IMR-90 (cell line): ENCODE measurements around the gene ACTG2. TPM values are rescaled to one million over a fixed set of nuclear protein-coding genes. Genes with fewer than 3 reads are reported as not detected.

Source experiments
- ATAC-seq: fragments of 200-7000 bp; cut with Tn5 transposase; 2 replicates; pipeline ENCODE4 v1.9.1; 2020; ENCODE audit warnings: low read depth, mild to moderate bottlenecking, moderate library complexity
- BruUV-seq: library from RNA; stranded (reverse); fragments of 400-500 nt; replicated peaks from 2 replicates; lab custom pipeline; 2021; lab: Mats Ljungman, UMichigan
- CTCF ChIA-PET: fragments of 300-600 bp; formaldehyde crosslinking; extraction: SDS; loops from one replicate; lab custom pipeline; 2021; ENCODE audit warnings: antibody characterized with exemption; lab: Yijun Ruan, JAX
- POLR2A ChIA-PET: fragments of 300-600 bp; sonication (Branson Sonifier 250); formaldehyde crosslinking; loops from one replicate; lab custom pipeline; 2022; ENCODE audit warnings: antibody characterized with exemption; ENCODE audit not compliant: unreplicated experiment; lab: Charles Lee
- DNase-seq: peaks from one replicate; pipeline ENCODE4 v3.0.0; 2013
- H2AFZ ChIP-seq: replicated peaks from 2 replicates; pipeline ENCODE3; 2013; ENCODE audit warnings: low read length, mild to moderate bottlenecking; ENCODE audit not compliant: poor library complexity
- H2AK5ac ChIP-seq: 2 replicates; pipeline ENCODE4 v1.6.1; 2013; ENCODE audit warnings: low read depth, low read length, inconsistent platforms
- H2AK9ac ChIP-seq: replicated peaks from 2 replicates; pipeline ENCODE3; 2013; ENCODE audit warnings: mild to moderate bottlenecking, low read depth, low read length, moderate library complexity; ENCODE audit not compliant: poor library complexity
- H2BK120ac ChIP-seq: 2 replicates; pipeline ENCODE4 v1.6.1; 2013; ENCODE audit warnings: low read depth, low read length, inconsistent platforms
- H2BK15ac ChIP-seq: 3 replicates; pipeline ENCODE4 v1.6.1; 2013; ENCODE audit warnings: low read depth, low read length, inconsistent platforms
- H2BK20ac ChIP-seq: 2 replicates; pipeline ENCODE4 v1.6.1; 2013; ENCODE audit warnings: low read depth, mild to moderate bottlenecking, inconsistent platforms, low read length, moderate library complexity
- H2BK5ac ChIP-seq: 2 replicates; pipeline ENCODE4 v1.6.1; 2013; ENCODE audit warnings: mild to moderate bottlenecking, low read depth, low read length, inconsistent platforms; ENCODE audit not compliant: poor library complexity, severe bottlenecking
- H3K14ac ChIP-seq: replicated peaks from 2 replicates; pipeline ENCODE4 v1.6.1; 2013; ENCODE audit warnings: low read depth, low read length, inconsistent platforms
- H3K18ac ChIP-seq: 2 replicates; pipeline ENCODE4 v1.6.1; 2013; ENCODE audit warnings: low read depth, low read length, control low read depth
- H3K23ac ChIP-seq: 2 replicates; pipeline ENCODE4 v1.6.1; 2013; ENCODE audit warnings: low read depth, low read length, inconsistent platforms
- H3K27ac ChIP-seq: 2 replicates; pipeline ENCODE4 v1.5.1; 2013; ENCODE audit warnings: mild to moderate bottlenecking, control low read depth, low read length; ENCODE audit not compliant: insufficient read depth
- H3K27me3 ChIP-seq: 2 replicates; pipeline ENCODE4 v1.6.1; 2013; ENCODE audit warnings: low read length; ENCODE audit not compliant: control insufficient read depth, insufficient read depth
- H3K36me3 ChIP-seq: 2 replicates; pipeline ENCODE4 v1.6.1; 2013; ENCODE audit warnings: low read length, mixed read lengths; ENCODE audit not compliant: control insufficient read depth, insufficient read depth
- H3K4ac ChIP-seq: 2 replicates; pipeline ENCODE4 v1.6.1; 2013; ENCODE audit warnings: low read depth, low read length, inconsistent platforms
- H3K4me1 ChIP-seq: 2 replicates; pipeline ENCODE4 v1.6.1; 2013; ENCODE audit warnings: low read length, mixed read lengths; ENCODE audit not compliant: control insufficient read depth, insufficient read depth
- H3K4me2 ChIP-seq: 2 replicates; pipeline ENCODE4 v1.6.1; 2013; ENCODE audit warnings: low read depth, mild to moderate bottlenecking, control low read depth, low read length, moderate library complexity
- H3K4me3 ChIP-seq: 2 replicates; pipeline ENCODE4 v1.5.1; 2013; ENCODE audit warnings: low read depth, mild to moderate bottlenecking, control low read depth, low read length, moderate library complexity; ENCODE audit not compliant: insufficient read depth
- H3K56ac ChIP-seq: 2 replicates; pipeline ENCODE4 v1.6.1; 2013; ENCODE audit warnings: low read length, inconsistent platforms; ENCODE audit not compliant: insufficient read depth; ENCODE audit errors: extremely low read depth
- H3K79me1 ChIP-seq, 2 experiments: 2 replicates each; pipeline ENCODE4 v1.6.1; 2013; ENCODE audit warnings: low read length in 2 of 2, inconsistent platforms in 1 of 2, low read depth in 1 of 2
- H3K9ac ChIP-seq: 2 replicates; pipeline ENCODE4 v1.6.1; 2013; ENCODE audit warnings: low read depth, low read length, control low read depth
- H3K9me1 ChIP-seq: 2 replicates; pipeline ENCODE4 v1.6.1; 2013; ENCODE audit warnings: low read length, inconsistent platforms; ENCODE audit not compliant: insufficient read depth
- H3K9me3 ChIP-seq: 2 replicates; pipeline ENCODE4 v1.6.1; 2013; ENCODE audit warnings: low read length; ENCODE audit not compliant: control insufficient read depth, insufficient read depth
- H4K20me1 ChIP-seq: 2 replicates; pipeline ENCODE4 v1.6.1; 2013; ENCODE audit warnings: low read length, inconsistent platforms; ENCODE audit not compliant: insufficient read depth
- H4K5ac ChIP-seq: 2 replicates; pipeline ENCODE4 v1.6.1; 2013; ENCODE audit warnings: mild to moderate bottlenecking, low read depth, low read length, control low read depth
- H4K8ac ChIP-seq, 2 experiments: 2 replicates each; pipeline ENCODE4 v1.6.1; 2013; ENCODE audit warnings: low read depth in 2 of 2, low read length in 2 of 2, control low read depth in 1 of 2, inconsistent platforms in 1 of 2
- H4K91ac ChIP-seq: 2 replicates; pipeline ENCODE4 v1.6.1; 2013; ENCODE audit warnings: low read depth, low read length, inconsistent platforms; ENCODE audit not compliant: insufficient read depth
- BHLHE40 ChIP-seq: fragments of 150-350 bp; IDR thresholded peaks from 2 replicates; pipeline ENCODE4 v1.6.1; 2016; ENCODE audit warnings: mild to moderate bottlenecking, low read depth, low read length
- CEBPB ChIP-seq: IDR thresholded peaks from 2 replicates; pipeline ENCODE4 v1.6.1; 2012; ENCODE audit warnings: low read depth, low read length, improper control_type of control experiment
- CHD1 ChIP-seq: IDR thresholded peaks from 2 replicates; pipeline ENCODE4 v1.6.1; 2012; ENCODE audit warnings: low read depth, low read length, improper control_type of control experiment
- CTCF ChIP-seq: conservative IDR thresholded peaks from 2 replicates; pipeline ENCODE4 v1.5.1; 2012; ENCODE audit warnings: mild to moderate bottlenecking, low read depth, low read length, improper control_type of control experiment
- ELK1 ChIP-seq: fragments of 150-350 bp; IDR thresholded peaks from 2 replicates; pipeline ENCODE4 v1.6.1; 2016; ENCODE audit warnings: low read depth, mild to moderate bottlenecking, low read length, moderate library complexity, borderline replicate concordance
- MAFK ChIP-seq: IDR thresholded peaks from 2 replicates; pipeline ENCODE4 v1.6.1; 2012; ENCODE audit warnings: low read depth, low read length, improper control_type of control experiment
- MAZ ChIP-seq: IDR thresholded peaks from 2 replicates; pipeline ENCODE4 v1.6.1; 2012; ENCODE audit warnings: low read depth, mild to moderate bottlenecking, low read length, improper control_type of control experiment, moderate library complexity, borderline replicate concordance
- MXI1 ChIP-seq: IDR thresholded peaks from 2 replicates; pipeline ENCODE4 v1.6.1; 2012; ENCODE audit warnings: low read depth, mild to moderate bottlenecking, low read length, moderate library complexity, borderline replicate concordance
- NFE2L2 ChIP-seq: fragments of 150-350 bp; IDR thresholded peaks from 2 replicates; pipeline ENCODE4 v1.6.1; 2016; ENCODE audit warnings: low read depth, mild to moderate bottlenecking, low read length
- RAD21 ChIP-seq: IDR thresholded peaks from 2 replicates; pipeline ENCODE4 v1.6.1; 2012; ENCODE audit warnings: low read length, improper control_type of control experiment
- RCOR1 ChIP-seq: IDR thresholded peaks from 2 replicates; pipeline ENCODE4 v1.6.1; 2012; ENCODE audit warnings: mild to moderate bottlenecking, low read length, improper control_type of control experiment; ENCODE audit not compliant: insufficient replicate concordance
- RFX5 ChIP-seq: IDR thresholded peaks from 2 replicates; pipeline ENCODE4 v1.8.0; 2012; ENCODE audit warnings: low read depth, mild to moderate bottlenecking, low read length, moderate library complexity
- SMC3 ChIP-seq: fragments of 150-350 bp; IDR thresholded peaks from 2 replicates; pipeline ENCODE4 v1.6.1; 2016; ENCODE audit warnings: low read depth, mild to moderate bottlenecking, antibody characterized with exemption, low read length, moderate library complexity
- WGBS, 2 experiments: methylation state at CpG; one replicate each; pipeline versions ENCODE4 v1.1.5 to v1.1.7; 2013; ENCODE audit warnings: missing lambda C conversion rate in 2 of 2; ENCODE audit not compliant: insufficient read length in 1 of 2; ENCODE audit errors: extremely low coverage in 2 of 2; 5-methylcytosine and 5-hydroxymethylcytosine counted together
- dilution Hi-C: fragments of 300-500 bp; cut with HindIII; formaldehyde crosslinking; loops from one replicate; pipeline ENCODE4 v1.14.3; 2018; ENCODE audit warnings: low sequenced_read_pairs; ENCODE audit not compliant: unreplicated experiment
- in situ Hi-C: fragments of 300-500 bp; cut with MboI; formaldehyde crosslinking; loops from 3 replicates; pipeline ENCODE4 v1.14.3; 2019; ENCODE audit warnings: low sequenced_read_pairs, inconsistent platforms, mixed read lengths
- intact Hi-C: fragments of 100-400 bp; cut with micrococcal nuclease; formaldehyde crosslinking; loops from 2 replicates; pipeline ENCODE4 v1.10.0; 2022
- polyA plus RNA-seq, 3 experiments: library from polyadenylated mRNA; depleted of rRNA; stranded (reverse); fragments of >200 nt; gene quantifications; 2 replicates each; pipeline ENCODE4 v1.2.3, GENCODE V29; 2012; ENCODE audit warnings: low replicate concordance in 1 of 3
- total RNA-seq: library from RNA; depleted of rRNA; stranded (reverse); fragments of >200 nt; gene quantifications from 2 replicates; pipeline ENCODE4 v1.2.3, GENCODE V29; 2012

ACTG2 gene
- total and polyA plus RNA-seq, 2 of the 4 experiments (the other 2 are of a cell fraction) = 523 to 899 TPM

GRCh38 chr2:73851274-73851673 is 41.5 kb upstream of the ACTG2 start:
- Histone ChIP-seq H3K9ac (no peak overlapping the region), H4K5ac (no peak overlapping the region), H2AK9ac (no peak overlapping the region), H3K9me3 (no peaks in the 10 kb centered on the region), H3K4me2 (no peak overlapping the region), H4K8ac (no peak overlapping the region), H3K36me3 (peaks cover 42% of the 10 kb centered on the region), H2BK5ac (no peak overlapping the region), H3K4me3 (no peak overlapping the region), H3K9me1 (peaks cover 4% of the 10 kb centered on the region), H4K91ac (no peak overlapping the region), H3K27ac (no peak overlapping the region), H3K23ac (no peak overlapping the region), H3K18ac (no peak overlapping the region), H3K14ac (0 out of 2 replicates have a peak overlapping the region, but pooled peaks have one; percentile 12), H3K79me1 (peaks cover 0 to 11% of the 10 kb centered on the region in 2 experiments; a peak in 1 of 4 replicates), H2AK5ac (peak overlapping the region; percentile 90), H3K56ac (no peak overlapping the region), H4K20me1 (no peaks in the 10 kb centered on the region), H3K4ac (no peak overlapping the region), H2BK15ac (no peak overlapping the region), H2AFZ (no peak overlapping the region), H2BK120ac (peak overlapping the region; percentile 65; the same call in 1 of the 2 replicates), H2BK20ac (no peak overlapping the region), H3K27me3 (no peaks in the 10 kb centered on the region), H3K4me1 (peaks cover 5% of the 10 kb centered on the region)
- no TSS peak for BruUV-seq
- WGBS, 2 experiments = 90% methylated on average over 2 of the region's 3 CpGs; no CpG with 5 or more reads in 1 of the 2 experiments
- no peak for ATAC-seq
- dilution Hi-C loops (no loop called here), intact Hi-C loops (no loop called here), in situ Hi-C loops (no loop called here)
- TF ChIP-seq CEBPB (no peak), RFX5 (no peak), CTCF (no peak), MAFK (no peak), CHD1 (no peak), SMC3 (no peak), MXI1 (no peak), MAZ (no peak), NFE2L2 (no peak), RAD21 (no peak), RCOR1 (no peak), ELK1 (no peak), BHLHE40 (no peak)
- POLR2A ChIA-PET = no interaction called here
- CTCF ChIA-PET = interaction anchor here (1.1 kb wide), 1 partner anchor 8 kb away, joined by 3 read pairs; no protein-coding TSS in a partner anchor
- no peak for DNase-seq
